GM12878 (cell line): Measurements from ENCODE around the gene TMPRSS7. TPM values are rescaled to one million over a fixed set of nuclear protein-coding genes. Genes with fewer than 3 reads are reported as not detected.

ENCODE experiments used
- ASH2L ChIP-seq: fragments of 300-600, 200-600 bp; sonication (generic); IDR thresholded peaks from 2 replicates; pipeline ENCODE4 v1.6.1; 2017; ENCODE audit warnings: low read depth, mild to moderate bottlenecking, borderline replicate concordance
- CUX1 ChIP-seq: IDR thresholded peaks from 2 replicates; pipeline ENCODE4 v1.6.1; 2012; ENCODE audit warnings: improper control_type of control experiment, low read depth, low read length; ENCODE audit not compliant: insufficient replicate concordance
- EP300 ChIP-seq, 2 experiments: fragments of 150-350 bp in 1 of 2; IDR thresholded peaks; 2 replicates each; pipeline ENCODE4 v1.6.1; 2011 to 2012; ENCODE audit warnings: low read depth in 2 of 2, low read length in 2 of 2, borderline replicate concordance in 1 of 2, improper control_type of control experiment in 1 of 2, inconsistent platforms in 1 of 2; ENCODE audit not compliant: control insufficient read depth in 1 of 2
- NFYB ChIP-seq: IDR thresholded peaks from 2 replicates; pipeline ENCODE4 v1.6.1; 2011; ENCODE audit warnings: low read depth, mild to moderate bottlenecking, low read length, improper control_type of control experiment, moderate library complexity; ENCODE audit not compliant: insufficient read depth
- NR2F1 ChIP-seq: fragments of 450-650 bp; conservative IDR thresholded peaks from 2 replicates; pipeline ENCODE4 v1.6.1; 2017; ENCODE audit warnings: mild to moderate bottlenecking
- SP1 ChIP-seq: IDR thresholded peaks from one replicate; pipeline ENCODE4 v1.6.1; 2011; ENCODE audit warnings: low read depth, low read length
- SUZ12 ChIP-seq: fragments of 200-600 bp; sonication (generic); IDR thresholded peaks from one replicate; pipeline ENCODE4 v1.6.1; 2018; ENCODE audit warnings: antibody characterized with exemption, mild to moderate bottlenecking; ENCODE audit not compliant: unreplicated experiment
- ZNF207 ChIP-seq: fragments of 450-650 bp; IDR thresholded peaks from 2 replicates; pipeline ENCODE4 v1.6.1; 2014; ENCODE audit warnings: antibody characterized with exemption, mild to moderate bottlenecking, borderline replicate concordance
- polyA plus RNA-seq, 11 experiments: library from polyadenylated mRNA; depleted of rRNA in 4 of 11; unstranded in 6 of 11; stranded (reverse) in 5 of 11; fragments of >200 nt; fragmentation: Nextera tagmentation in 4 of 11; fragmentation: Illumina TruSeq in 1 of 11; extraction: Ambion mirVana in 4 of 11; extraction: Trizol in 1 of 11; gene quantifications; 1 replicate in 1 of 11; 2 replicates in 10 of 11; pipeline versions ENCODE4 v1.2.1 to v1.2.3, GENCODE V29; 2011 to 2016; ENCODE audit warnings: inconsistent platforms in 2 of 11, missing spikeins in 2 of 11, low read depth in 1 of 11
- total RNA-seq, 4 experiments: library from RNA; depleted of rRNA in 3 of 4; stranded (reverse); fragments of >200 nt in 3 of 4; fragmentation: Illumina TruSeq in 1 of 4; extraction: Trizol in 1 of 4; gene quantifications; 2 replicates each; pipeline versions ENCODE4 v1.2.1 to v1.2.3, GENCODE V29; 2013 to 2021
- TF ChIP-seq, protein P1 (sequence below): fragments of 450-650 bp; IDR thresholded peaks from 2 replicates; pipeline ENCODE4 v1.6.1; 2018; ENCODE audit warnings: mild to moderate bottlenecking, low read depth, moderate library complexity; ENCODE audit not compliant: partially characterized antibody
- TF ChIP-seq, protein P2 (sequence below): IDR thresholded peaks from 2 replicates; pipeline ENCODE4 v1.6.1; 2011; ENCODE audit warnings: low read depth, mild to moderate bottlenecking, low read length, moderate library complexity, borderline replicate concordance; ENCODE audit errors: extremely low read depth
- TF ChIP-seq, protein P3 (sequence below): fragments of 450-650 bp; IDR thresholded peaks from 2 replicates; pipeline ENCODE4 v1.6.1; 2016; ENCODE audit warnings: mild to moderate bottlenecking, moderate library complexity, borderline replicate concordance
- TF ChIP-seq, protein P4 (sequence below): IDR thresholded peaks from 2 replicates; pipeline ENCODE4 v1.6.1; 2011; ENCODE audit warnings: mild to moderate bottlenecking, low read depth, low read length, moderate library complexity; ENCODE audit not compliant: insufficient replicate concordance
- TF ChIP-seq, protein P5 (sequence below): IDR thresholded peaks from 2 replicates; pipeline ENCODE4 v1.6.1; 2011; ENCODE audit warnings: low read depth, low read length, improper control_type of control experiment, borderline replicate concordance

Gene TMPRSS7
- total and polyA plus RNA-seq, 10 of the 15 experiments (the other 5 are each of a cell fraction or from before 2014, with no cell fraction given), result 0.03 TPM; not detected in 9

DNA sequence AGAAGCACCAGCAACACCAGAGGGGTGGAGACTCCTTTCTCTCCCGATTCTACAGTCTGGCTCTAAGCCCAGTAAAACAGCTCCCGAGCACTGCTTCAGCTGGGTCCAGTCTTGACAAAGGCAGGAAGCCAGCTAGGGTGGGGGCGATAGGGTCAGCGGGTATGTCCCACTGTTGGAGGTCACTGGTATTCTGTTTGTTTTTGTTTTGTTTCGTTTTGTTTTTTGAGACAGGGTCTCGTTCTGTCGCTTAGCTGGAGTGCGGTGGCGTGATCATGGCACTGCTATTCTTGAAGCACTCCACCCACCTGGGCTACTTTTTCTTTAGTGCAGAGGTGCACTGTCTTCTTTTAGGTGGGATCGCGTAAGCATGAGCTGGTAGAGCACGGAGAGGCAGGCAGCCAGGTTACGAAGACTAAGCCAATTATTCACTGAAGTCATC lies 82.2 kb downstream of the TMPRSS7 start (continued):
- TF ChIP-seq, protein P1, sequence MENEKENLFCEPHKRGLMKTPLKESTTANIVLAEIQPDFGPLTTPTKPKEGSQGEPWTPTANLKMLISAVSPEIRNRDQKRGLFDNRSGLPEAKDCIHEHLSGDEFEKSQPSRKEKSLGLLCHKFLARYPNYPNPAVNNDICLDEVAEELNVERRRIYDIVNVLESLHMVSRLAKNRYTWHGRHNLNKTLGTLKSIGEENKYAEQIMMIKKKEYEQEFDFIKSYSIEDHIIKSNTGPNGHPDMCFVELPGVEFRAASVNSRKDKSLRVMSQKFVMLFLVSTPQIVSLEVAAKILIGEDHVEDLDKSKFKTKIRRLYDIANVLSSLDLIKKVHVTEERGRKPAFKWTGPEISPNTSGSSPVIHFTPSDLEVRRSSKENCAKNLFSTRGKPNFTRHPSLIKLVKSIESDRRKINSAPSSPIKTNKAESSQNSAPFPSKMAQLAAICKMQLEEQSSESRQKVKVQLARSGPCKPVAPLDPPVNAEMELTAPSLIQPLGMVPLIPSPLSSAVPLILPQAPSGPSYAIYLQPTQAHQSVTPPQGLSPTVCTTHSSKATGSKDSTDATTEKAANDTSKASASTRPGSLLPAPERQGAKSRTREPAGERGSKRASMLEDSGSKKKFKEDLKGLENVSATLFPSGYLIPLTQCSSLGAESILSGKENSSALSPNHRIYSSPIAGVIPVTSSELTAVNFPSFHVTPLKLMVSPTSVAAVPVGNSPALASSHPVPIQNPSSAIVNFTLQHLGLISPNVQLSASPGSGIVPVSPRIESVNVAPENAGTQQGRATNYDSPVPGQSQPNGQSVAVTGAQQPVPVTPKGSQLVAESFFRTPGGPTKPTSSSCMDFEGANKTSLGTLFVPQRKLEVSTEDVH, result no peak
- TF ChIP-seq NFYB (no peak), CUX1 (no peak), ZNF207 (no peak), SP1 (no peak), SUZ12 (no peak), ASH2L (no peak), NR2F1 (0 out of 2 replicates have a peak, but pooled peaks have one; percentile 12), EP300 (IDR thresholded peaks at IDR 0.05; ENCODE audit: borderline replicate concordance in 1 of 2, control insufficient read depth in 1 of 2, low read depth in 2 of 2, low read length in 2 of 2) (no peak)
- TF ChIP-seq, protein P2, sequence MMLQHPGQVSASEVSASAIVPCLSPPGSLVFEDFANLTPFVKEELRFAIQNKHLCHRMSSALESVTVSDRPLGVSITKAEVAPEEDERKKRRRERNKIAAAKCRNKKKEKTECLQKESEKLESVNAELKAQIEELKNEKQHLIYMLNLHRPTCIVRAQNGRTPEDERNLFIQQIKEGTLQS, result no peak
- TF ChIP-seq, protein P3, sequence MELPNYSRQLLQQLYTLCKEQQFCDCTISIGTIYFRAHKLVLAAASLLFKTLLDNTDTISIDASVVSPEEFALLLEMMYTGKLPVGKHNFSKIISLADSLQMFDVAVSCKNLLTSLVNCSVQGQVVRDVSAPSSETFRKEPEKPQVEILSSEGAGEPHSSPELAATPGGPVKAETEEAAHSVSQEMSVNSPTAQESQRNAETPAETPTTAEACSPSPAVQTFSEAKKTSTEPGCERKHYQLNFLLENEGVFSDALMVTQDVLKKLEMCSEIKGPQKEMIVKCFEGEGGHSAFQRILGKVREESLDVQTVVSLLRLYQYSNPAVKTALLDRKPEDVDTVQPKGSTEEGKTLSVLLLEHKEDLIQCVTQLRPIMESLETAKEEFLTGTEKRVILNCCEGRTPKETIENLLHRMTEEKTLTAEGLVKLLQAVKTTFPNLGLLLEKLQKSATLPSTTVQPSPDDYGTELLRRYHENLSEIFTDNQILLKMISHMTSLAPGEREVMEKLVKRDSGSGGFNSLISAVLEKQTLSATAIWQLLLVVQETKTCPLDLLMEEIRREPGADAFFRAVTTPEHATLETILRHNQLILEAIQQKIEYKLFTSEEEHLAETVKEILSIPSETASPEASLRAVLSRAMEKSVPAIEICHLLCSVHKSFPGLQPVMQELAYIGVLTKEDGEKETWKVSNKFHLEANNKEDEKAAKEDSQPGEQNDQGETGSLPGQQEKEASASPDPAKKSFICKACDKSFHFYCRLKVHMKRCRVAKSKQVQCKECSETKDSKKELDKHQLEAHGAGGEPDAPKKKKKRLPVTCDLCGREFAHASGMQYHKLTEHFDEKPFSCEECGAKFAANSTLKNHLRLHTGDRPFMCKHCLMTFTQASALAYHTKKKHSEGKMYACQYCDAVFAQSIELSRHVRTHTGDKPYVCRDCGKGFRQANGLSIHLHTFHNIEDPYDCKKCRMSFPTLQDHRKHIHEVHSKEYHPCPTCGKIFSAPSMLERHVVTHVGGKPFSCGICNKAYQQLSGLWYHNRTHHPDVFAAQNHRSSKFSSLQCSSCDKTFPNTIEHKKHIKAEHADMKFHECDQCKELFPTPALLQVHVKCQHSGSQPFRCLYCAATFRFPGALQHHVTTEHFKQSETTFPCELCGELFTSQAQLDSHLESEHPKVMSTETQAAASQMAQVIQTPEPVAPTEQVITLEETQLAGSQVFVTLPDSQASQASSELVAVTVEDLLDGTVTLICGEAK, result no peak
- TF ChIP-seq, protein P4, sequence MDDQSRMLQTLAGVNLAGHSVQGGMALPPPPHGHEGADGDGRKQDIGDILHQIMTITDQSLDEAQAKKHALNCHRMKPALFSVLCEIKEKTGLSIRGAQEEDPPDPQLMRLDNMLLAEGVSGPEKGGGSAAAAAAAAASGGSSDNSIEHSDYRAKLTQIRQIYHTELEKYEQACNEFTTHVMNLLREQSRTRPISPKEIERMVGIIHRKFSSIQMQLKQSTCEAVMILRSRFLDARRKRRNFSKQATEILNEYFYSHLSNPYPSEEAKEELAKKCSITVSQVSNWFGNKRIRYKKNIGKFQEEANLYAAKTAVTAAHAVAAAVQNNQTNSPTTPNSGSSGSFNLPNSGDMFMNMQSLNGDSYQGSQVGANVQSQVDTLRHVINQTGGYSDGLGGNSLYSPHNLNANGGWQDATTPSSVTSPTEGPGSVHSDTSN, result no peak
- TF ChIP-seq, protein P5, sequence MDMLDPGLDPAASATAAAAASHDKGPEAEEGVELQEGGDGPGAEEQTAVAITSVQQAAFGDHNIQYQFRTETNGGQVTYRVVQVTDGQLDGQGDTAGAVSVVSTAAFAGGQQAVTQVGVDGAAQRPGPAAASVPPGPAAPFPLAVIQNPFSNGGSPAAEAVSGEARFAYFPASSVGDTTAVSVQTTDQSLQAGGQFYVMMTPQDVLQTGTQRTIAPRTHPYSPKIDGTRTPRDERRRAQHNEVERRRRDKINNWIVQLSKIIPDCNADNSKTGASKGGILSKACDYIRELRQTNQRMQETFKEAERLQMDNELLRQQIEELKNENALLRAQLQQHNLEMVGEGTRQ, result no peak
